MM.1S (cell line): ENCODE measurements around the gene LMCD1.

Experiments used
- DNase-seq: peaks from one replicate; pipeline ENCODE4 v3.0.0-alpha.2; 2015
- H2AFZ ChIP-seq: fragments of 300-600 bp; sonication (generic); 2 replicates; pipeline ENCODE4 v1.6.0; 2016; ENCODE audit warnings: antibody characterized with exemption, low read length
- H3F3A ChIP-seq: fragments of 300-600 bp; sonication (generic); 2 replicates; pipeline ENCODE4 v1.6.1; 2016; ENCODE audit warnings: mild to moderate bottlenecking, antibody characterized with exemption, low read length, moderate library complexity, mixed read lengths; ENCODE audit not compliant: insufficient read depth
- H3K27ac ChIP-seq: fragments of 300-600 bp; sonication (generic); 2 replicates; pipeline ENCODE4 v1.5.1; 2016; ENCODE audit warnings: mild to moderate bottlenecking, low read length
- H3K27me3 ChIP-seq: fragments of 300-600 bp; sonication (generic); replicated peaks from 2 replicates; pipeline ENCODE4 v1.6.0; 2016; ENCODE audit warnings: low read length; ENCODE audit not compliant: insufficient read depth
- H3K36me3 ChIP-seq: fragments of 300-600 bp; sonication (generic); replicated peaks from 2 replicates; pipeline ENCODE4 v1.6.1; 2016; ENCODE audit warnings: mild to moderate bottlenecking, low read length, mixed read lengths; ENCODE audit not compliant: insufficient read depth
- H3K4me1 ChIP-seq: fragments of 300-600 bp; sonication (generic); 2 replicates; pipeline ENCODE4 v1.6.1; 2016; ENCODE audit warnings: low read length, mixed read lengths
- H3K4me2 ChIP-seq: fragments of 300-600 bp; sonication (generic); 2 replicates; pipeline ENCODE4 v1.6.0; 2016; ENCODE audit warnings: low read depth, low read length
- H3K4me3 ChIP-seq: fragments of 300-600 bp; sonication (generic); 2 replicates; pipeline ENCODE4 v1.5.1; 2016; ENCODE audit warnings: low read length, mixed read lengths
- H3K79me2 ChIP-seq: fragments of 300-600 bp; sonication (generic); 2 replicates; pipeline ENCODE4 v1.6.1; 2016; ENCODE audit warnings: mixed run types, low read length, mixed read lengths
- H3K9ac ChIP-seq: fragments of 300-600 bp; sonication (generic); 2 replicates; pipeline ENCODE4 v1.6.1; 2016; ENCODE audit warnings: low read length, mixed read lengths
- H3K9me2 ChIP-seq: fragments of 300-600 bp; sonication (generic); replicated peaks from 2 replicates; pipeline ENCODE4 v1.6.1; 2016; ENCODE audit warnings: mild to moderate bottlenecking, low read length, mixed read lengths; ENCODE audit not compliant: insufficient read depth
- H3K9me3 ChIP-seq: fragments of 300-600 bp; sonication (generic); replicated peaks from 2 replicates; pipeline ENCODE4 v1.6.1; 2016; ENCODE audit warnings: mild to moderate bottlenecking, low read length, mixed read lengths; ENCODE audit not compliant: insufficient read depth
- H4K20me1 ChIP-seq: fragments of 300-600 bp; sonication (generic); 2 replicates; pipeline ENCODE4 v1.6.1; 2016; ENCODE audit warnings: mild to moderate bottlenecking, low read length, moderate library complexity, mixed read lengths; ENCODE audit not compliant: insufficient read depth
- CTCF ChIP-seq: fragments of 300-600 bp; sonication (generic); IDR thresholded peaks from 2 replicates; pipeline ENCODE4 v1.5.1; 2016; ENCODE audit warnings: antibody characterized with exemption, low read length, mixed read lengths
- EZH2 ChIP-seq: fragments of 300-600 bp; sonication (generic); optimal IDR thresholded peaks from 2 replicates; pipeline ENCODE3; 2017; ENCODE audit warnings: low read depth, mild to moderate bottlenecking, antibody characterized with exemption, low read length, mixed read lengths
- EZH2phosphoT487 ChIP-seq: fragments of 300-600 bp; sonication (generic); IDR thresholded peaks from 2 replicates; pipeline ENCODE4 v1.6.1; 2018; ENCODE audit warnings: antibody characterized with exemption, low read length

Gene LMCD1

DNA sequence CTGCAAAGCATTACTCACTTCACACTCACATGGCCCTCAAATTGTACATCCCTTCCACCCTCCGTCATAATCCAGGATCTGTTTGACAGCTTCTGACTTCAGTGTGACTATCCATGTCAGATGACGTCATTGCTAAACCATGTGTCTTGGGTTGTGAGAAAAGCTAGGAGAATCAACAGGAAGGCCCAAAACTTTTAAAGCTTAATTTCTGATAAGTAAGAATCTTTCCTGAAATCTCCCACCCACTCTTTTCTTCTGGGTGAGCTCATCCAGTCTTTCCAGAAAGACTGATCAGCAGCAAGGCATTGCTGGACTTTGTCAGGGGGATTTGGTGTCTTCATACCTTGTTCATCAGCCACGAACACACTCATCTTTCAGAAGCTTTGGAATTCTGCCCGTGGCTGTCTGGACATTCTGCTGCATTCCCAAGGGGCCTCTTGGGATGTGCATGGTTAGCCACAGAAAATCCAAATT lies 11.5 kb upstream of the LMCD1 start:
- H3K4me1 ChIP-seq: no peaks in the 10 kb centered on the region
- no peaks in the 10 kb centered on the region for H3K9me2 ChIP-seq
- H2AFZ ChIP-seq: no peak overlapping the region
- H3K9ac ChIP-seq: no peak overlapping the region
- no peaks in the 10 kb centered on the region for H3F3A ChIP-seq
- no peaks in the 10 kb centered on the region for H3K9me3 ChIP-seq
- no peaks in the 10 kb centered on the region for H4K20me1 ChIP-seq
- no peaks in the 10 kb centered on the region for H3K27me3 ChIP-seq
- no peaks in the 10 kb centered on the region for H3K36me3 ChIP-seq
- DNase-seq: no peak
- no peak overlapping the region for H3K4me3 ChIP-seq
- H3K27ac ChIP-seq: no peak overlapping the region
- no peaks in the 10 kb centered on the region for H3K79me2 ChIP-seq
- TF ChIP-seq EZH2phosphoT487: no peak
- TF ChIP-seq CTCF: no peak
- no peak for TF ChIP-seq EZH2
- no peak overlapping the region for H3K4me2 ChIP-seq

DNA sequence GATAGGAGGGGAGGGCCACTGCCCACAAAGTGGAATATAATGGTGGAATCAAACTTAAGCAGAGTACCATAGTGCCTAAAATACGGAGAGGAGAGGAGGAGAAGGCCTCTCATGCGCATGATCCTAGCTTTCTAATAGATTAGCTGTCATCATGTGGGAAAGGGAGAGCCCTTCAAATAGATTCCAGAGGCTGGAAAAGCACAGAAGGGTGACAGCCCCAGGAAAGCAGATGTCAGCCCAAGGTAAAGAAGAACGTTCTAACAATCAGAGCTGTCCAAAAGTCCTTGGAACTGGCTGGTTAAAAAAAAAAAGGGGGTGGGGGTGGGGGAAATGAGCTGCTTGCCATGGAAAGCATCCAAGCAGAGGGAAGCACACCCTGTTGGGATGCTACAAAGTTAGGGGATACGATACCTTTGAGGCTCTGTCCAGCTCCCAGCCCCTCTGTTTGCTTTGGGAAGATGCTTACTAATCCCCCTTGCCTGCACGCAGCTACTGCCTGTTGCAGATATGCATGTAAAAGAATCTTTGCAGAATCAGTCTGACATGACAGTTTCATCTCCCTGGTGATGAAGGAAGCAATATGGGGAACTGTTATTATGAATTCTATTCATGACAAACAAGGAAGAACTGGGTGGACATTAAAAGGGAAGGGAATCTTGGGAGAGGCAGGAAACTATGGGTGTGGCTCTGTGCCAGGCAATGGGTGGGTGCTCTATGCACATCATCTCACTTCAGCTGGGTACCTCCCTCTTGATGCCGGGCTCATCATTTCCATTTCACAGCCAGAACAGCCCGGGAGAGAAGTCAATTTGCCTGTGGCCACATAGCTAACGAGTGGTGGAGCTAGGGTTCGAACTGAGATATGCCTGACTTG lies 10.1 kb upstream of the LMCD1 start:
- Histone ChIP-seq H3K27ac (no peak overlapping the region), H3K9me3 (no peaks in the 10 kb centered on the region), H3K4me1 (no peaks in the 10 kb centered on the region), H4K20me1 (no peaks in the 10 kb centered on the region), H3K79me2 (no peaks in the 10 kb centered on the region), H3K4me2 (no peak overlapping the region), H3K4me3 (no peak overlapping the region), H2AFZ (no peak overlapping the region), H3K27me3 (no peaks in the 10 kb centered on the region), H3K36me3 (no peaks in the 10 kb centered on the region), H3K9me2 (no peaks in the 10 kb centered on the region), H3F3A (no peaks in the 10 kb centered on the region), H3K9ac (no peak overlapping the region)
- TF ChIP-seq EZH2 (no peak), CTCF (no peak), EZH2phosphoT487 (no peak)
- no peak for DNase-seq

GRCh38 chr3:8492744-8493511 lies 8.7 kb upstream of the LMCD1 start:
- Histone ChIP-seq H3K9me3 (no peaks in the 10 kb centered on the region), H3K27me3 (no peaks in the 10 kb centered on the region), H3K4me3 (no peak overlapping the region), H3F3A (no peaks in the 10 kb centered on the region), H3K36me3 (no peaks in the 10 kb centered on the region), H4K20me1 (no peaks in the 10 kb centered on the region), H3K79me2 (no peaks in the 10 kb centered on the region), H3K4me2 (no peak overlapping the region), H3K9me2 (no peaks in the 10 kb centered on the region), H3K27ac (no peak overlapping the region), H2AFZ (no peak overlapping the region), H3K4me1 (no peaks in the 10 kb centered on the region), H3K9ac (no peak overlapping the region)
- TF ChIP-seq EZH2: no peak
- TF ChIP-seq CTCF: no peak
- TF ChIP-seq EZH2phosphoT487: no peak
- DNase-seq: no peak
